ENCODE results near the gene ADRM1.

DNA sequence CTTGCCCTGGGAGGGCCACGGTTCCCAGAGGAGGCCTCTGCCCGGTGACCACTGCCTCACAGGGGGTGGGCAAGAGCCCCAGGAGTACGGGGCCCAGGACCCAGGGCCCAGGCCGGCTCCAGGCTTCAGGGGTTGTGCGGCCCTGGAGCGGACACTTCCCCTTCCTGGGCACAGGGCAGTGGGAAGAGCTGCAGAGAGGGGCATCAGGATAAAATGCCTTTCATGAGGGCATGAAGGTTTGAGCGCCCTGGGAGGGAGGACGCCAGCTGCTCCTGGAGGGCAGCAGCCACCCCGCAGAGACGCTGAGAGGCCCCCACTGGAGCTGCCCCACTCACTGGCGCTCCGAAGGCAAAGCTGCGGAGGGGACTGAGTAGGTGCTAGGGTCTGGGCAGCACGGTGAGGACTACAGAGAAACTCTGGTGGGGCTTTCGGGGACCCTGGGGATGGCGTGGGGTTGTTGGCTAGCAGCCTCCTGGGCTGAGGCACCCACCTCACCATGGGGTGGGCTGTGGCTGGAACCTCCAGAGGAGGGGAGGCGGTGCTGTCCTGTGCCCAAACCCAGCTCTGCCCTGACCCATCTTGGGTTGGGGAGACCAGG, 53.9 kb downstream of the ADRM1 start:
- TF ChIP-seq EZH2phosphoT487 (conservative IDR thresholded peaks at IDR 0.05; ENCODE audit: low read length) = no peak
- TF ChIP-seq, protein P1, sequence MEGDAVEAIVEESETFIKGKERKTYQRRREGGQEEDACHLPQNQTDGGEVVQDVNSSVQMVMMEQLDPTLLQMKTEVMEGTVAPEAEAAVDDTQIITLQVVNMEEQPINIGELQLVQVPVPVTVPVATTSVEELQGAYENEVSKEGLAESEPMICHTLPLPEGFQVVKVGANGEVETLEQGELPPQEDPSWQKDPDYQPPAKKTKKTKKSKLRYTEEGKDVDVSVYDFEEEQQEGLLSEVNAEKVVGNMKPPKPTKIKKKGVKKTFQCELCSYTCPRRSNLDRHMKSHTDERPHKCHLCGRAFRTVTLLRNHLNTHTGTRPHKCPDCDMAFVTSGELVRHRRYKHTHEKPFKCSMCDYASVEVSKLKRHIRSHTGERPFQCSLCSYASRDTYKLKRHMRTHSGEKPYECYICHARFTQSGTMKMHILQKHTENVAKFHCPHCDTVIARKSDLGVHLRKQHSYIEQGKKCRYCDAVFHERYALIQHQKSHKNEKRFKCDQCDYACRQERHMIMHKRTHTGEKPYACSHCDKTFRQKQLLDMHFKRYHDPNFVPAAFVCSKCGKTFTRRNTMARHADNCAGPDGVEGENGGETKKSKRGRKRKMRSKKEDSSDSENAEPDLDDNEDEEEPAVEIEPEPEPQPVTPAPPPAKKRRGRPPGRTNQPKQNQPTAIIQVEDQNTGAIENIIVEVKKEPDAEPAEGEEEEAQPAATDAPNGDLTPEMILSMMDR (IDR thresholded peaks at IDR 0.05; ENCODE audit: insufficient read depth, low read length, poor library complexity, severe bottlenecking) = no peak

Data from SU-DHL-6 (cell line).